T-helper 2 cell treated with Interferon-gamma antibody and Interleukin-4, amounts not matched to agents 100 ng/mL and 5 ng/mL, for 36 hours (primary cell): ENCODE results near the gene WDR76. TPM values are rescaled to one million over a fixed set of nuclear protein-coding genes. Genes with fewer than 3 reads are reported as not detected.

Experiments used
- intact Hi-C: fragments of 100-400 bp; cut with micrococcal nuclease; formaldehyde crosslinking; loops from one replicate; pipeline ENCODE4 v1.15.1; 2023
- total RNA-seq: library from RNA; stranded (reverse); gene quantifications from 2 replicates; pipeline ENCODE4 v1.2.3, GENCODE V29; 2022

The WDR76 gene
- total RNA-seq, 1 donor from 2014 or later, result 84.3 TPM

DNA sequence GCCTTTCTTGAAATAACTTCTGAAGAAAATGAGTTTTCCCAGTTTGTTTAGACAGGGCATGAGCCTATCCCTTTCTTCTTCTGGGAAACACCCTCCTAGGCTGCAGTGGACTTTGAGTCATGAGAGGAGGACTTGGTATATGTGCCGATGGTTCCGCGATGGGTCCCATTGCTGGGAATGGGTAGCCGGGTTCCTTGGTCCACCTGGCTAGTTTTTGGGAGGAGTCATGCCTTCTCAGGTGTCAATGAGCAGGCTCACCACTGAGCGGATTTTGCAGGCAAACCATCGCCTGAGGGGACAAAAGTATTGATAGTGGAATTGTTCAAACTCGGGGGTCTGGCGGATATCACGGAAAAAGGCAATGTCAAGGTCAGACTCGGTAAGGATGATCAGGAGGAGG is 46.8 kb downstream of the WDR76 start:
- intact Hi-C loops, result no loop called here

DNA sequence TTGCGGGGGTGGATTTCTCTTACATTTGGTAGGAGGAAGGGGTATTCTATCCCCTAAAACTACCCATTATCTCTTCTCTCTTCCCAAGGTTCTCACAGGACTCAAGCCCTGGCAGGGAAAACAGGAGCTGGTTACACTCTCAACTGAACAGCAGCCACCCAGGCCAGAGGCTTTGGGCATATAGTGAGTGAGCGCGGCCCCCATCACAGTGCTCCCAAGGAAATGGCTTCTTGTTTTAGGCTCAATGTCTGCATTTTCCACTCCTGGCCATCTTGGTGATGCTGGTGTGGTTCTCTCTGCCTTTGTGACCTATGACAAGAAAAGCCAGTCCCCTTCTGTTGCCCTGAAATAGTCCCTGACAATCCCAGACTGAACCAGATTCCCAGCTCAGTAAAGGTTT is 50.1 kb downstream of the WDR76 start:
- intact Hi-C loops, result no loop called here

DNA sequence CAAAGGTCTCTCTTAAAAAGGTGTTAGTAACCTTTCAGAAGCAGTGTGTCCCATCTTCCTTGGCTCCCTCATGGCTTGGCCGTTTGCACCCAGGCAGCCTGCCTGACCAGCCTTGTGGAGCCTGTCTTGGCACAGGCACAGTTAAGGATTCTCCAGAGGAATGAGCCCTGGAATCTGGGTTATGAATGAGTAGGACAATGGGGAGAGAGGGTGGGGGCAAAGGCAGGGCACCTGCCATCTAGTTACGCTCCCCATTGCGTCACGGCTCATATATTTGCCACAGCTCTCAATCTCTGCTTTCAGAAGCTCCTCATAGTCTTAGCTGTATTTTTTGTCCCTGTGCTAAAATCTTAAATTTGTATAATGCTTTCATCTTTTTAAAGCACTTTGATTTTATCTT is 50.6 kb downstream of the WDR76 start:
- intact Hi-C loops, result no loop called here

DNA sequence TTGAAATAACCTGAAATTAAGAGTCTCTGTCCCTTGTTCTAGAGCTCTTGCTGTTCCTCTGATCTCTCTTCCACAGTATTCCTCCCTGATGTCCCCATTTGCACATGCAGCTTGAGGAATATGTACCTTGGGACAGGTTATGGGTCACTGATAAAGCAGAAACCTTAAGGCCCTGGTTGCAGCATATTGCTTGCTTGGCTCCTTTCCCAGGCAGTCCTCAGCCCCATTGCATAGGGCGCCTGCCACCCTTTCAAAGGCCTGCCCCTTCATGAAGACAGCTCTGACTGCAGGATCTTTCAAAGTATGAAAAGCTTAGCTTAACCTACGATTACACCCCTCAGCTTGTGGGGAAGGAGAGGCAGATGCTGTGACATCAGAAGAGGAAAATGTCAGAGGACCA is 51.6 kb downstream of the WDR76 start:
- intact Hi-C loops, result no loop called here

DNA sequence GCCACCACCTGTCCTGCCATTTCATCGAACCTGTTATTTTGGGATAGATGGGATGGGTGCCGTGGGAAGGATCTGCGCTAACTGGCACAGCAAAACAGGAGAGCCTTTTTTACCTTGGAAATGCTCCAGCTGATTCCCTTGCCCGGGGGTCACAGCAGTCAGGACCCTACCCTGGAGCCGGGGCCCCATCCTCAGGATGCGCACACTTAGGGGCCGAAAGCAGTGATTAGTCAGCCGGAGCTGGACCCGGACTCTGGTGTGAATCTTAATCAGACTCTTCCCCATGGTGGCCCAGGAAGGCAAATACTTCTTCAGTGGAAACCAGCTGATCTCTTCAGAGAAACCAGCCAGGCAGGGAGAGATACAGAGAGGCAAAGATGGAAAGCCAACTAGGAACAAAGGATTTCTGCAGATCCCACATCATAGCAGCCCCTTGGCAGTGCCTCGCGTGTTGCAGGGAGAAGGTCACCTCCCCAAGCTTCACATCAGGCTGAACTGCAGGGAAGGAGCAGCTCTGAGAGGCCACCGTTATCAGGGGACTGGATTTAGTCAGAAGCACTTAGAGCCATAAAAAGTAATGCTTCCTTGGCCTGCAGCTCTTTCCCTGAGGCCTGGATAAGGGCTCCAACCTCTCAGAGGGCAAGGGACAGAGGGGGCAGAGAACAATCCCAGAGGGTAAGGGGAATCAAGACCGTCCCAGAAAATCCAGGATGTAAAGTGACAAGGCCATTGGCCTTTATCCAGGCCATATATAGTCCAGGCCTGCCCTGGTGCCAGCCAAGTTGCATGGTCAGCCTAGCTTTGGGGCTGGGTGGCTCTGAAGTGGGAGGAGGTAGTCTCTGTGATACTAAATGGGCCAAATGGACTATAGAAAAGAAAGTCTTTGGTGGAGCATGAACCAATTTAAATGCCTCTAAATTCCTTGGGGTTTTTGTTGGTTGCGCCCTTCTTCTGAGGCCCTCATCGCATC is 52.9 kb downstream of the WDR76 start:
- intact Hi-C loops, result no loop called here

DNA sequence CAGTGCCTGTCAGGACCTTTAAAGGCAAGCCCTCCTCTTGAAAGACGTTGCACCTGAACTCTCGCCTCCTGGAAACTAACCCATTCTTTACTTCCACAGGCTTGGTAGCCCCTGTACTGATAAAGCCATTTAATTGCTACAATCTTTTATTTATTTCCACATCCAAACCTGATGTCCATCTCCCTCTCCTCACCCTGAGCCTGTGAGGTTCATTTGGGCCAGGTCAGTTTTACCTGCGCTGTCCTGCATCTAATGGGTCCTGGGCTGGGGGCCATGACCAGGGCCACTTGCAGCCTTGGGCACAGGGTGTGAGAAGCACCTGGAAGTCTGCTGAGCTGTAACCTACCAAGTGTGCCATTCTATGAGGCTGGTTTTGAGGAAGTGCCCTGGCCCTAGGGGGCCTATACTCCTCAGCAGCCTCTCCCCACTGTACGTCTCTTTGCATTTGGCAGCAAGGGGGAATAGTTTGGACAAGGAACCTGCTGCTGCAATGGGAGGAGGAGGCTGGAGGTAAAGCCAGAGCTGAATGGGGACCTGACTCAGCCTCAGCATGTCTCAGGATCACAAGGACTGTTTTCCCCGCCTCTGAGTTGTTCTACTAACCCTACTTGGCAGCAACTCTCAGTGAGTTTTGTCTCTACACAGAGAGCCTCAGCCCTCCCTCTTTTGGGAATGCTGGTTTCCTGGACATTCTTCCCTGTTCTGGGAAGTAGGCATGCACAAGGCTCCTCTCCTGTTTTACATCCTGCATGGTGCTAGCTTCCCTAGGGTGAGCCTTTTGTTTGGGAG is 53.8 kb downstream of the WDR76 start:
- intact Hi-C loops, result no loop called here

DNA sequence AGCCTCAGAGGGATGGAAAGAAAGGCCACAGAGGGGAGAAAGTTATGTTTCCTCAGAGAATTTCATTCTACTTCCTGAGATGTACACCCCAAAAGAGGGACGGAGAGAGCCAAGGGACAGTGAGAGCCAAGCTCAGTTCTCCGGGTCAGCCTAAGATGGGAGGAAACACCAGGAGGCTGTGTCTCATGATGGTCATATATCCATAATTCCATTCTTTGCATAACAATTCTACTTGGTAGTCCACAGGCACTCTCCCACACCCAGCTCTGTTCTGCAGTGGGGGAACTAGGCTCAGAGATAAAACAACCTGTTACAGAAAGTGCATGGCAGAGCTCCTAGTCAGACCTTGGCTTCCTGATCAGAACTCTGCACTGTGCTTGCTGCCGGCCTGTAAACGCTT is 54.4 kb downstream of the WDR76 start:
- intact Hi-C loops, result no loop called here

DNA sequence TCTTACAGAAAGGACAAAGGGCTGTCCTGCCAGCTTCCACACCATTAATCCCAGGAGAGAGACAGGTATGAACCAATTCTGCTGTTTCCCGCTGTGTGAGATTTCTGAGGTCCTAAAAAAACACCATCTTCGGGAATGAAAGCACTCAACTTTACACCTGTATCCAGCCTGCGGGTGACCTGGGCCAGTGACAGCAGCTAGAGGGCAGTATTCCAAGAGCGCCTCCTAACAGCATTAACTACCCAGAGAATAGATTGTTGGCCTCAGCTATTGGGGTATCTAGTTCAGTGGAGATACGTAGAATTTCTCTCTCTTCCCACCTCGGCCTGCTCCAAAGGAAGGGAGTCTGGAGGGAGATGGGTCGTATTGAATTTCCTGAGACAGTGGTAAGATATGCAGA is 55.1 kb downstream of the WDR76 start:
- intact Hi-C loops, result no loop called here

DNA sequence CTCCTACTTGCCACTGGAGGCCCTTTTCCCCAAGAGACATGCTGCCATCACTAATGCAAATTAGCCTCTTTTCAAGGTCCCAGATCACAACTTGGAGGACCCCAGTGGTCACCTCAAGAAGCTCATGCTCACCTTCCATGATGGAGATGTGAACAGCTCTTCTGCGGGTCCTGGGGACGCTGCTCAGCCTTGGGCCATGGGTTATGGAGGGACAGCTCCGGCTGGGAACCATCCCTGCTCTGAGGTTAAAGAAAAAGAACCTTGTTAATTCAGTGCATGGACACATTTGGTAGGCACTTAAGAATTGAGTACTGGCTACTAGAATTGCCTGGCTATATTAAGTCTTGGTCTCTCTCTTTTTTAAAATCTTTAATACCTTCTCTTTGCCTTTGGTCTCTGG is 56.8 kb downstream of the WDR76 start:
- intact Hi-C loops, result no loop called here

DNA sequence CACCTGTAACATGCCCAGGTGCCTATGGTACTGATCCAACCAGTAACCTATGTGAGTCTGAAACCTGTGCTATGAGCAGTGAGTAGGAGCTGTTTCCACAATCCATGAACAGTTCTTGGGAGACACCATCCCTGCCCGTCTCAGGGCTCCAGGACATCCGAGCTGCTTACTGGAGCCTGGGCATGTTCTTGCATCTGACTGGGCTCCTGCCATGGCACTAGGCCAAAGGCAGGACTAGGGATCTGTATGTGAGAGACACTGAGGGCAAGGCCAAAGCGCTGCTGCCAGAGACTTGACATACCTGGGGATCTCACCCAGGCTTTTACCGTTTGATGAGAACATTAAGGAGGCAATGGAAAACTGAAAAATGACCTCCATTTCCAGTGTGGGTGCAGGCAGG is 59.8 kb downstream of the WDR76 start:
- intact Hi-C loops, result no loop called here

DNA sequence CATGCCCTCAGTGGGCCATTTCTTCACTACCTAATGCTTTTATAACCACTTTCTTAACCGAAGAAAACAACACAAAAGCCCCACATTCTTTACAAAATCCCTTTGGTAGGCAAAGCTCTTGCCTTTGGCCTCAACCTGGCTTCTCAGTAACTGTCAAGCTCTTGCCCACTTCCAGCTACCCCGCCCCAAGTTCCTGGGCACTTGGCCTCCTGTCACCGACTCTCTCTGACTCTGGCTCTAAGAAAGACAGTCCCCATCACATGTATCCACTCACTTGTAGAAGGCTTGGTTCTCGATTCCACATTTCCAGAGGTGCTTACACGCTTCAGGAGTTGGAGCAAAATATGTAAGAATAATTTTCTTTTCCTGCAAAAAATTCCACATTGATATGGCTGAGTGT is 61.1 kb downstream of the WDR76 start:
- intact Hi-C loops, result no loop called here

DNA sequence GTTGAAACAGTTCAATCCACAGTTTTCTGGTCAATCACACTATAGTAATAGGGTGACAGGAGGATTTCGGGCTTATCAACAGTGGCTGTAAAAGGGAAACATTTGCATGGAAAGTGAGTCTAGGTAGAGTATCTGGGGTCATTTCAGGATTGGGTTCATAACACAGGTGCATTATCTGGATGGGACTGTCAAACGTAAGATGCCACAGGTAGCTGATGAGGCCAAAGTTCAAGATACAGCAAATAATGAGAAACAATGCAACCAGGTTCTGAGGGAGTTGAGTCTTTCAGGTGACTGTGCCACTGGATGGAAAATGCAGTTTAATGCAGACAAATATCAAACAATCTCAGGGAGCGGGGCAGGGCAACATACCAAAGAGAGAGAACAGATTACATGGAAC is 62.2 kb downstream of the WDR76 start:
- intact Hi-C loops, result no loop called here

DNA sequence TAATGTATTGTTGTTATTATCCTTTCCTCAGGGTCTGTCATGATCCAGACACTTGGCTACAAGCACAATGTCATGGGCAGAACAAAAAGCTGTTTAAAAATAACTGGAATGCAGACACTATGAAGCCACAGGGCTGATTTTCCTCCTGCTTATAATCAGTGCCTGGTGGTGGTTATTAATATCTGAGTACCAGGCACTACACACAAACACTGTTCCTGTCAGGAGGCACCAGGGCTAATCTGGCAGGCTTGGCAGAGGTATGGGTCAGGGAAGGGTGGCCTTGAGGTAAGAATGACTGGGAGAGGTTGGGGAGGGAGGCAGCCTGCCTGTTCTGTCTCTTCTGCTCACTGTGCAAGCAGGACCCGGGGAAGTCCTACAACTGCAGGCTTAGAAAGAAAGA is 67.2 kb downstream of the WDR76 start:
- intact Hi-C loops, result no loop called here

DNA sequence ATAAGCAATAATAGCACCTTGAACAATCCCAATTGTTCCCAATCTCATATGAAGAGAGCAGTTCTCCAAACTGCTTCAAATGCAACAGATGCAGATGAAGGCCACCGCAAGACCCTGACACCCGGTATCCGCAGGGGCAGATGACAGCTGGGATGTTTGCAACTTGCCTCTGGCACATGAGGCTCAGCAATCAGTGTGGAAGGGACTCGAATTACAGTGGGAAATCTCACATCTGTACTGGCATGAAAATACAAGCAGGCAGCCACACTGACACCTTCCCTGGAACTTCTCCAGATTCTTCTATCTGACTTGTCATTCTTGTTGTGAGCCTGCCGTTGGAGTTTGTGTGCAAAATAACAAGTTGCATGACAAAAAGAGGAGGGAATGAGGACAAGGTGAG is 68.8 kb downstream of the WDR76 start:
- intact Hi-C loops, result no loop called here

DNA sequence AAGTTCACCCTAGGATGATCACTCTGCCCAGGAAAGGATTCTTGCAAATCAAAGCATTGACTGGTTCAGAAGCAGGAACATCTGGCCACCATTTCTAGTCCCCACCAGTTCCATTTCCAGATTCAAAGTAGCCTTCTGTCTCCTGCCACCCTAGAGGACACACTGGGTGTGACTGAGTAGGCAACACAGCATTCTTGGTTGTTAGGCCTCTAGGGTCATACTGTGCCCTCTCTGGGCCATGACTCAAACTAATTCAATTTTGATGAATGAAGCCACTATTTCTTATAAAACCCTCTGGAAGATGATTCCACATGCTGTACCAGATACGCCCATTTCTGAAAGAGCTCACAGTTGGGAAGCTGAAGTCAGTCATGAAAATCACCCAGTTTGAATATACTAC is 69.7 kb downstream of the WDR76 start:
- intact Hi-C loops, result no loop called here

DNA sequence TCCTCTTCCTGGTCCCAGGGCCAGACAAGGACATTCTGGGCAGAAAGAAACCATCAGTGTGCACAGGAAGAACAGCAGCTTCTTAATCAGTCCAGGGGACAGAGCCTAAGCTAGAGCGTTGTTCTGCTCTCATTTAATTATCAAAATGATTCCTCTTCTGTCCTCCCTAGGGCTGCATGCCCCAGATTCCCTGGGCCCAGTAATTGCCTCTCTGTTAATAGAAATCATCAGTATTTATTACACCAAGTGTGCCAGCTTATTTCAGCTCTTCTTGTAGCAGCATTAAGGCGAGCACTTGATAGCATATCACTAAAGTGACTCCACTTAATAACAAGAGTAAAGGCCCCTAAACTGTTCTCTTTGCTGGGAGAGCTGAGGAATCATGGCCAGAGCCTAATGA is 72.1 kb downstream of the WDR76 start:
- intact Hi-C loops, result no loop called here

DNA sequence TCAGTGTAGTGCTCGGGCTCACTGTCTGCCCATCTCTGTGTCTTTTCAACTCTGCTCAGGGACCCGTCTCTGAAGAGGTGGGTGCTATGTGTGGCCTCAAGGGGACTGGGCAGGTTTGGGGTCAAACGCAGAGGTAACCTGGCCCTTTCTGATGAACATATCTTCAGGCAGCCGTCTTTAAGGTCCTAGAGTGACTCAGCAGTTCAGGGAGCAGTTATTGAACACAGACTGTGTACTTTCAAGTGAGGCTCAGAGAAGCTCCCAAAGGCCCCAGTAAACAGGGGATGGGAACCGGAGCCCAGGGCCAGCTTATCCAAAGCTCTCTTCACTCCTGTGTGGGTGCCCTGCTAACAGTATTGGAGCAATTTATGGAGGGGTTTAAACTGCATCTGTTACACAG is 73.1 kb downstream of the WDR76 start:
- intact Hi-C loops, result loop anchor here (5.0 kb wide), 1 partner anchor 317 kb away; no protein-coding TSS in a partner anchor

DNA sequence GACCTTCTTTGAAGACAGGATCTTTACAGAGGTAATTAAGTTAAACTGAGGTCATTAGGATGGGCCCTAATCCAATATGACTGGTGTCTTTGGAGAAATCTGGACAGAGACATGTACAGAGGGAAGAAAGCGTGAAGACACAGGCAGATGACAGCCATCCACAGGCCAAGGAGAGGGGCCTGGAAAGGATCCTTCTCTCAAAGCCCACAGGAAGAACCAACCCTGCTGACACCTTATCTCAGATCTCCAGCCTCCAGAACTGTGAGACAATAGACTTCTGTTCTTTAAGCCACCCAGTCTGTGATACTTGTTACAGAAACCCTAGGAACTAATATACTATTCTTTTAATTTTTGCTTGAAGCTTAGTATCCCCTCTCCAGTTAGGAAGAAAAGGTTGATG is 74.2 kb downstream of the WDR76 start:
- intact Hi-C loops, result loop anchor here (5.0 kb wide), 1 partner anchor 316 kb away; no protein-coding TSS in a partner anchor

DNA sequence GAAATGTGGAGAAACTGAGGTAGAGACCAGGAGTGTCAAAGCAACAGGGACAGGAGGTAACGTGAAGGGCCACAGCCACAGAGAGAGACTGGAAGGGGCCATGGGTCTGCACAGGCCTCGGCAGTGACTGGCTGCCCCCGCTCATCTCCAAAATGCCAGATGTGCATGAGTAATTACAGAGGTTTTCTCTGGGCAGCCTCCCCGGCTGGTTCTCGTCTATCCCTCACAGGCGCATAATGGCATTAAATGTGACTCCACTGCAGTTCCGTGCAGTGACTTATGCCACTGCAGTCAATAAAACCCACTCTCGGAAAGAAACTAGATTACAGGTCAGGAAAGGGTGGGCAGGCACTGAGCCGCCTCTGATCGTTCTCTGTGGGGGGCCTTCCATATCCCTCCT is 74.7 kb downstream of the WDR76 start:
- intact Hi-C loops, result loop anchor here (5.0 kb wide), 1 partner anchor 316 kb away; no protein-coding TSS in a partner anchor

DNA sequence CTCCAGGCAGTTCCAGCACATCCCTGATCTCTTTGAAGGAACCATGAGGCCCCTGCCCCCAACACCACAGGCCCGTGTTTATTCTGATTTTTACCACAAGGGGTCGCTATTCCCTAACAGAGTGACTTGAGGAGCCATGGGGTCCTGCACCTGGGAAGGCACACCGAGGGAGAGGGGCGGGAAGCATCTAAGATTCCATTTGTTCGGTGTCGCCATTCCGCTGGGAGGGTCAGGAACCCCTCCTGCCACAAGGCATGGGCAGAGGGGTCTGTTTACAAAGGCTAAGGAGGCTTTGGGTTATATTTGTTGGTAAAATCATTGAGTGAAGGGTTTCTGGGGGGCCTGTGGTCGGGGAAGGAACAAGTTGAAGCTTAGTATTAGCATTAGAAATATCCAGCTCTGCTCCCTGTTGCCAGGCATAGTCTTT is 77.1 kb downstream of the WDR76 start:
- intact Hi-C loops, result loop anchor here (5.0 kb wide), 1 partner anchor 313 kb away; no protein-coding TSS in a partner anchor

DNA sequence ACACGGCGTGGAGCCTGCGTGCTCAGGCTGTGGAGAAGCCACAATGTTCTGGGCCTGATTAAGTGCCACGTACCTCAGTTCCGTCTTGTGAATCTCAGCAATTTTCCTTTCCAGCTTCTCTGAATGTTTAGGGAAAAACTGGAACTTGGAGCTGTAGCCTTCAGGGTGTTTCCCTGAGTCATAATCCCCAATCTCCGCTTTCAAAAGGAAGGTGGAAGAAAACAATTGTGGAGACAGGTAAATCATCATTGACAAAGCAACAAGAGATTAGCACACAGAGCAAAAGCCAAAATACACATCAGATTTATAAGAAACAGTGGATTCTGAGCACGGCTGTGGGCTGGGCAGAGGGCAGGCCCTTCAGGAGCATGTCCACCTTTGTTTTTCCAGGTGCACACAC is 79.0 kb downstream of the WDR76 start:
- intact Hi-C loops, result no loop called here

DNA sequence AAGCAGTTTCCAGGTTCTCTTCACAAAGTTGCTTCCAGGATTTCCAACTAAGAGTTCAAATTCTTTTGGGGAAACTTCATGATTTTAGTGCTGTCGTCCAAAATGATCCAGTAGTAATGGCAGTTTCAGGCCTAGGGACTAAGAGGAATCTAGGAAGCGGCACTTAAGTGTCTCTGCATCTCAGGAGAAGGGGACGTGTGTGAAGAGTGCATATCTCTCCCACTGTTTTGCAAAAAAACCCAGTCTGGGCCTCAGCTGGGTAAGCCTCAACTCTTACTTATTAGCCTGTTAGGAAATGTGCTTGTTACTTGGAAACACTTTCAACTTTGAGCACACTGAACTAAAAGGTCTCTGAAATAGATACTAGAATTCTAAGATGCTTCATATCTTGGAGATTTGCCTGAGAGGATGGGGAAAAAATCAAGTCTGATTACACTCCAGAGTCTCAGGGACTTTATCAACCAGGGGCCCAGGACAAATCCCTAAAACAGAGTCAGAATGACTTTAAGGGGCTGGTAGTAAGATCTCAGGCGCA is 81.8 kb downstream of the WDR76 start:
- intact Hi-C loops, result no loop called here
